Breast epithelium (tissue), 3 donors: ENCODE measurements around the gene TOMM22.

Source experiments
- POLR2A ChIP-seq: fragments of 450-650 bp; IDR thresholded peaks from one replicate; pipeline ENCODE4 v1.6.1; 2016; ENCODE audit warnings: antibody characterized with exemption, mild to moderate bottlenecking, moderate library complexity
- POLR2AphosphoS5 ChIP-seq, 3 donors: sonication (generic); formaldehyde crosslinking; IDR thresholded peaks; one replicate each; pipeline ENCODE4 v1.6.1; 2017; ENCODE audit warnings: antibody characterized with exemption in 3 of 3
- TF ChIP-seq, protein P1 (sequence below), 3 donors: fragments of 450-650 bp; IDR thresholded peaks; one replicate each; pipeline ENCODE4 v1.5.1; 2016 to 2017; ENCODE audit warnings: antibody characterized with exemption in 3 of 3, mild to moderate bottlenecking in 3 of 3, moderate library complexity in 3 of 3

DNA sequence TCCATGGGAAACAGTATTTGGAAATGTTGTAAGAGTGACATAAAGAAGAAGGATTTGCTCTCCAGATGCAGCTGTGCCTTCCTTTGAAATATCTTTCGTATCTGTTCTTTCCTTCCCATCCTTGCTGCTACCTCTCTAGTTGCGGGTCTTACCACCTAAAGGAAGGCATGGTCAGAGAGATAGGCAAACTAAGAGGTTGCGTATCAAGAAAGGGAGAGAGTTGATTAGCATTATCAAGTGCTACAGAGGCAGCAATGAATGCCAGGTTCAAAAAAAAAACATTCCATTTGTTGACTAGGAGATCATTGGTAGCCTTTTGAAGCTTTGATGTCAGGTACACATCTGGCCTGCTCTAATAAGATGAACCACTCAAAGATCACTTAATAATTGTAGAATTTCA is 28.6 kb downstream of the TOMM22 start:
- TF ChIP-seq, protein P1, sequence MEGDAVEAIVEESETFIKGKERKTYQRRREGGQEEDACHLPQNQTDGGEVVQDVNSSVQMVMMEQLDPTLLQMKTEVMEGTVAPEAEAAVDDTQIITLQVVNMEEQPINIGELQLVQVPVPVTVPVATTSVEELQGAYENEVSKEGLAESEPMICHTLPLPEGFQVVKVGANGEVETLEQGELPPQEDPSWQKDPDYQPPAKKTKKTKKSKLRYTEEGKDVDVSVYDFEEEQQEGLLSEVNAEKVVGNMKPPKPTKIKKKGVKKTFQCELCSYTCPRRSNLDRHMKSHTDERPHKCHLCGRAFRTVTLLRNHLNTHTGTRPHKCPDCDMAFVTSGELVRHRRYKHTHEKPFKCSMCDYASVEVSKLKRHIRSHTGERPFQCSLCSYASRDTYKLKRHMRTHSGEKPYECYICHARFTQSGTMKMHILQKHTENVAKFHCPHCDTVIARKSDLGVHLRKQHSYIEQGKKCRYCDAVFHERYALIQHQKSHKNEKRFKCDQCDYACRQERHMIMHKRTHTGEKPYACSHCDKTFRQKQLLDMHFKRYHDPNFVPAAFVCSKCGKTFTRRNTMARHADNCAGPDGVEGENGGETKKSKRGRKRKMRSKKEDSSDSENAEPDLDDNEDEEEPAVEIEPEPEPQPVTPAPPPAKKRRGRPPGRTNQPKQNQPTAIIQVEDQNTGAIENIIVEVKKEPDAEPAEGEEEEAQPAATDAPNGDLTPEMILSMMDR (IDR thresholded peaks at IDR 0.05), result no peak
- TF ChIP-seq POLR2A (no peak), POLR2AphosphoS5 (IDR thresholded peaks at IDR 0.05) (no peak)
